NOMO-1 treated with dmso at 0.1 percent for 144 hours (cell line): ENCODE measurements around the gene SSU72.
A peak's percentile ranks its signal among the peaks of the same experiment; 100 is the strongest.
"Not testable (repeated sequence)": the region's sequence is repeated elsewhere in the genome, so short reads cannot be mapped to it uniquely, and the experiment has no call there.

Experiments
- DNase-seq: peaks from one replicate; lab custom pipeline; 2025; ENCODE audit not compliant: unreplicated experiment; lab: John Stamatoyannopoulos, UW

The SSU72 gene

DNA sequence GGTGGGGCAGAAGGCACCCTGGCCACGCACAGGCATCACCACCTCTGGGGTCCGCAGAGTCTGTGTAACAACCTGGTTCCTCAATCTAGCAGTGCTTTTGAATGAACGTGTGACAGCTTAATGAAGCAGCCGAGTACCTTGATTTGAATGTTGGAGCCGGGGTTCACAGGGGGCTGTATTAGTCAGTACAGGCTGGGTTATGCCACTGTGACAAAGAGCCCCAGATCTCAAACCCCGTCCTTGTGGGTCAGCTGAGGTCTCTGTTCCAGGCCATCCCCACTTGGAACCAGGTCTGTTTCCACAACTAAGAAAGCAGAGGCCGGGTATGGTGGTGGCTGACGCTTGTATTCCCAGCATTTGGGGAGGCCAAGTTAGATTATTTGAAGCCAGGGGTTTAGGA, 44.7 kb downstream of the SSU72 start:
- DNase-seq, result no peak

DNA sequence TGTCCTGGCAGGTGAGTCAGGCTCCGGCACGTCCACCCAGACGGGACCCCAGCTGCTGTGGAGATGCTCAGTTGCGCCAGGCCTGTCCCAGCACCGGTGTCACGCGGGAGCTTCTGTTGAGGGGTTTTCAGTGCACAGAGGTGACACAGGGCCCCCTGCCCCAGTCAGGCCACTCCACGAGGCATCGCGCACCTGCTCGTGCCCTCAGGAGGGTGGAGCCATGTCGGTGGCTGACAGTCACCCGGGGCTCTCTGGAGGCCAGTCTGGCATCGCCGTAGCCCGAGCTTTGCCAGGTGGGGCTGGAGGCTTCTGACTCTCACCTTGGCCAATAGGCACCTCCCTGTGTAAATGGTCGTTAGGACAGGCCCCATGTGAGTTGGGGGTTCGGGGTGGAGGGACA, 45.3 kb downstream of the SSU72 start:
- no peak for DNase-seq

DNA sequence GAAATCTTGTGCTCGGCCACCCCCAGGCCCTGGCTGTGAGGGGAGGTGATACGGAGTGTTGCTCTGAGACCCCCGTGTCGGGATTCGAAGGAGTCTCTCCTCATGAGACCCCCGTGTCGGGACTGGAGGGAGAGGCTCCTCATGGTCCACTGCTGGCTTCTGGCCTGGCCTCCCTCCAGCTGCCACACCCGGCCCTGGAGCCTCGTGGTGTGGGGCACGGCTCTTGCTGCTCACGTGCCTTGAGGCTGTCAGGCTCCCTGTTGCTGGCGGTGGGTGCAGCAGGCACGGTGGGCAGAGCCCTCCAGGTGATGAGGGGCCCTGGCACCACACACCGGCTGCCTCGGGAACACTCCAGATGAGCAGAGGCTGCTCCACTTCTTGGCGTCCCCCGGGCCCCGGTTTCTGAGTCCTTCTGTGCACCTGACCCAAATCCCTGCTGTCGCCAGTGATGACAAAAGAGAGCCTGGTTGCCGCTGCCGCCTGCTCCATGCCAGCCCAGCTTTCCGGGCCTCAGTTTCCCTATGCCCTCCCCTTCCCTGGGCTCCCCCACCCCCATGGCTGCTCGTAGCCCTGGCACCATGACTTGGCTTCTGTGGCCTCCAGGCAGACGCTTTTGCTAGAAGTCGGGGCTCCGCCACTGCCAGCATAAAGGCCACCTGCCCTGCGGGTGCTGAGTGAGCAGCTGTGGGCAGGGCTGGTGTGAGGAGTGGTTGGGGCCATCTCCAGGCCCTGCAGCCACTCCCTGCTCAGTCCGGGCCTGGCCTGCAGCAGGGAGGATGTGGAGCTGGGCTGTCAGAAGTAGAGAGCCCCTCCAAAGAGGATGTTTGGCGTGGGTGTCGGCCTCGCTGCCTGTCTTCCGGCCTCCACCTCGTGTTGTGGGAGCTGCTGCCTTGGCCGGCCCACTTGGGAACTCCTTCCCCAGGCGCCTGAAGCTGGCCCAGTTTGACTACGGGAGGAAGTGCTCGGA, 46.1 kb downstream of the SSU72 start:
- DNase-seq, result no peak

DNA sequence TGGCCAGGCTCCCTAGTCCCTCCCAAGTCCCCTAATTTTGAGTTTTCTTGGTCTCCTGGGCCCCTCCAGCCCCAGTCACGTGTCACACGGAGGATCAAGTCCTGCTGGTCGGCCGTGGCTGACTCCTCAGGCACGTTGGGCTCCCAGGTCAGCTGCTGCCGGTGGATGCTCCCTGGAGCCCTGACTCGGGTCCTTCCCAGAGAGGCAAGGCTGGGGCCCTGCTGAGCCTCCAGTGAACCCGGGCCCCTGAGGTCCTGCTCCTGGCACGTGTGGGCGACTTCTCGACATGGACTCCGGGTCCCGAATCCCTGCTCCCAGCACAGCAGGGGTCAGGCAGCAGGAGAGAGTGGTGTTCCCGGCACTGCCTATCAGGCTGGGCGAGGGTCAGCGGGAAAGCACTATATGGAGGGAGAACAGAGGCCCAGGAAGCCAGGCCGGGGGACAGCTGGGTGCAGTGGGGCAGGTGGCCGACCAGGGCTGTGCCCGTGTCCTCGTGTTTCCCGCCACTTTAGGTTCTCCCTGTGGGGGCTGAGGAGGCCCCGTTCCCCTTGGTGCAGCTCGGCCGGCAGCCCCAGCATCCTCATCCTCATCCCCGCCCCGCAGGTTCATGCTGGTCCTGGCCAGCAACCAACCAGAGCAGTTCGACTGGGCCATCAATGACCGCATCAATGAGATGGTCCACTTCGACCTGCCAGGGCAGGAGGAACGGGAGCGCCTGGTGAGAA, 47.4 kb downstream of the SSU72 start:
- no peak for DNase-seq

DNA sequence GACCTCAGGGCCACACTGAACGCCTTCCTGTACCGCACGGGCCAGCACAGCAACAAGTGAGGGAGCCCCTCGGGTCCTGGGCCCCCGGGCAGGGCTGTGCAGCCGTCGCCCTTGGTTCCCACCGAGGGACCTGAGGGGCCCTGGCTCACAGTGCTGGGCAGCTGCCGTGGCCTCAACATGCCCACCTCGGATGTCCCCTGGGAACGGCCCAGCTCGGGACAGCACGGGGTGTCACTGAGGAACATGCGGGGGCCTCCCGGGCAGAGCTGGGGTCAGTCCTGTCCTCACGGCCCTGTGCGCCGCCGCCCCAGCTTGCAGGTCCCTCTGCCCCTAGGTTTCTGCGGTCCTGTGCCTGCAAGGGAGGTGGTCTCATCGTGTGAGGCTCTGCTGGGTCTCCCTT, 48.2 kb downstream of the SSU72 start:
- DNase-seq, result not testable (repeated sequence)

DNA sequence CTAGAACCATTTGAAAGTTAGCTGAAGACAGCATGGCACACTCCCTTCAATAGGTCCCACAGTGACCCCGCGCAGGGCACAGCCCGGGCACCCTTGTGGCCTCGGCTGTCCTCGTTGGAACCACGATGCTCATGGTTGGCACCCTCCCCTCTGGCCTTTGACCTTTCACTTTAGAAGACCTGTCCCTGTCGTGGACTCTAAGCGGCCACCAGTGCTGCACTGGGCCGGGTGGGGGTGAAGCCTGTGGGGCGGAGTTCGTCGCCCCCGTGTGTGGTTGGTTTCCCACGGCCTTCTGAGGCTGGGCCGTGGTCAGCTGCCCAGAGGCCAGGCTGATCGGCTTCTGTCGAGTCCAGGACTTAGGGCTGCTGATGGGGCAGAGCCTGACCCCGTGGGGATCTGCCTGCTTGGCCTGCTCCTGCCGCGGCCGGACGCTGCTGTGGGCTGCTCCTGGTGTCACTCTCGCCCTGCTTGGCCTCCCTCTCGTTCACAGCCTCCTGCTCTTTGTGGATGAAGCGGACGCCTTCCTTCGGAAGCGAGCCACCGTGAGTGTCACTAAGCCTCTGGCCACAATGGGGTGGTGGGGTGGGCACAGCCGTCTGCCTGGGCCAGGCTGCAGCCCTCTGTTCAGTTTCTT, 49.8 kb downstream of the SSU72 start:
- DNase-seq, result not testable (repeated sequence)

DNA sequence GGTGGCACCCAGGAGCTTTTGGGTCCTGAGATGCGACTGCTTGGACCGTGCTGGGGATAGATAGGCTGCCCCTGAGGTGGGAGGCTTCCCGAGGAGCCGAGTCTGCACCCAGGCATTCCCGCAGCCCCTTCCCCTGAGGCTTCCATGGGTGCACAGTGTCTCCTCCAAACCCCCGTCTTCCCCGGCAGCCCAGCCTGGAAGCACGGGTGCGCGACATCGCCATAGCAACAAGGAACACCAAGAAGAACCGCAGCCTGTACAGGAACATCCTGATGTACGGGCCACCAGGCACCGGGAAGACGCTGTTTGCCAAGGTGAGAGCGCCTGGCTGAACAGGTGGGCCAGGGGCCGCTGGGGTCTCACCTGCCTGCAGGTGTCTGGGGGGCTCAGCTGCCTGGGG, 51.0 kb downstream of the SSU72 start:
- not testable (repeated sequence) for DNase-seq

DNA sequence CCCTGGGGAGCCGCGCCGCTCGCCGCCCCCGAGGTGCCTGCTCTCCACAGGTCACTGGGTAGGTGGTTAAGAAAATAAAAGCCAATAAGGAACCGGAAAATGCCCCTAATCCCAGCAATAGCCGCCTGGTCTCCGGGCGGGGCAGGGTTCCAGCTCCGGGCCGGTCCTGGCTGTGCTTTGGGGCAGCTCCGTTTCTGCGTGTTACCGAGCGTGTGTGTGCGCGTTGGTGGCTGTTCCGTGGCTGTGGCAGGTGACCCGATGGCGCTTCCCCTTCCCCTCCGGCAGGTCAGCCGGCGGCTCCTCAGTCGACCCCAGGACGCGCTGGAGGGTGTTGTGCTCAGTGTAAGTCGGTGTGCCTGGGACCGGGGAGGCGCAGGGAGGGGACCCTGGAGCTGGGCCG, 51.4 kb downstream of the SSU72 start:
- not testable (repeated sequence) for DNase-seq

DNA sequence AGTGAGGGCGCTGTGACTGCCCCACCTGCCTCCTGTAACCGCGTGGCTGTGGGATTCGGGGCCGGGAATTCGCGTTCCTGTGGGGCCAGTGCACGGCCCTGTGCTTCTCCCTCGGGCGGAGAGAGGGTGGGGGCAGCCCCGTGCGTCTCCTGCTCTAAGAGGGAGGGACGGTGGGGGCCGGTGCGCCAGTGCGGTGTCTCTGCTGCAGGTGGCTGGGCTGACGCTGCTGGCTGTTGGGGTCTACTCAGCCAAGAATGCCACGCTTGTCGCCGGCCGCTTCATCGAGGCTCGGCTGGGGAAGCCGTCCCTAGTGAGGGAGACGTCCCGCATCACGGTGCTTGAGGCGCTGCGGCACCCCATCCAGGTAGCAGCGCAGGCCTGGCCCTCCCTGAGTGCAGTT, 52.1 kb downstream of the SSU72 start:
- not testable (repeated sequence) for DNase-seq

DNA sequence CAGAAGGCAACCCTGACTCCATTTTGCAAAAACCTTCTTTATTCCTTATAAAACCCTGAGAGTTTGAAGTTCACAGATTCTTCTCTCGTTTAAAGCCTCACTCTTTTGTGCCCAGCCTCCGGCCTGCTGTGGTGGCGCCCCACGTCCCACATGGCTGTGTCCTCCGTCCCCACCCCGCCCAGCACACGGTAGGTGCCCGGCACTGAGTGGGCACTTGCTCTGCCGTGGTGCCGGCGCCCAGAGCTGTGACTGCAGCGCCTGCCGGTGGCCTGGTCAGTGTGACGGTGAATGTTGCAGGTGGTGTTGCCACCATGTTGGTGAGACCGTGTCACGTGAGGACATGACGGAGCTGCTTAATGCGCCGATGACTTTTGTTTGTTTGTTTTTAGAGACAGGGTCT, 53.3 kb downstream of the SSU72 start:
- DNase-seq, result no peak

DNA sequence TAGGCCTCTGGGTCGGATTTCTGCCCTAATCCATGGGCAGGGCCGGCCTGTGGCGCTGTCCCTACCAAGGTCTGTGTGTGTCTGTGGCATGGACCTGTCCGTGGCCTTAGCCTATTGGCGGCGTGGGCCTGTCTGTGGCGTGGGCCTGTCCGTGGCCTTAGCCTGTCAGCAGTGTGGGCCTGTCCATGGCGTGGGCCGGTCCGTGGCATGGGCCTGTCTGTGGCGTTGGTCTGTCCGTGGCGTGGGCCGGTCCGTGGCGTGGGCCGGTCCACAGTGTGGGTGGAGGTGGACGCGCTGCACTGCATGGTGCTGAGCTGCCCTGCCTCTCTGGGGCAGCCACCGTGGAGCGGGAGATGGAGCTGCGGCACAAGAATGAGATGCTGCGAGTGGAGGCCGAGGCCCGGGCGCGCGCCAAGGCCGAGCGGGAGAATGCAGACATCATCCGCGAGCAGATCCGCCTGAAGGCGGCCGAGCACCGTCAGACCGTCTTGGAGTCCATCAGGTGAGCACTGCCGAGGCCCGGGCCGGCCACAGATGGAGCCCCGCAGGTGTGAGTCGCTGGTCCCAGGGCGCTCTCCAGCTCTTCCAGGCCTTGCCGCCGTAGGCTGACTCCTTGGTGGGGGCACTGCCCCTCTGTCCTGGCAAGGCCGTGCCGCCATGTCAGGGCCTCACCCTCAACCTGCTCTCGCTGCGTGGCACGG, 54.7 kb downstream of the SSU72 start:
- DNase-seq, result not testable (repeated sequence)

DNA sequence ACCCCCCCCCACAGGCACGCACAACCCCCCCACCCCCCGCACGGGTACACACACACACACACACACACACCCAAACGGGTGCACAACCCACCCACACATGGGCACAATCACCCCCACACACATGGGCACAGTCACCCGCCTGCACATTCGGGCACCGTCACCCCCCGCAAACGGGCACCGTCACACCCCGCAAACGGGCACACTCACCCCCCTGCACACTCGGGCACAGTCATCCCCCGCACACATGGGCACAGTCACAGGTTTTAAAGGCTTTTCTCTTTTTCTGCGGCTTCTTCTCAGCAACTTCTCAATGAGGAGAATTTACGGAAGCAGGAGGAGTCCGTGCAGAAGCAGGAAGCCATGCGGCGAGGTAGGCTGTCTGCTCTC, 56.0 kb downstream of the SSU72 start:
- not testable (repeated sequence) for DNase-seq

DNA sequence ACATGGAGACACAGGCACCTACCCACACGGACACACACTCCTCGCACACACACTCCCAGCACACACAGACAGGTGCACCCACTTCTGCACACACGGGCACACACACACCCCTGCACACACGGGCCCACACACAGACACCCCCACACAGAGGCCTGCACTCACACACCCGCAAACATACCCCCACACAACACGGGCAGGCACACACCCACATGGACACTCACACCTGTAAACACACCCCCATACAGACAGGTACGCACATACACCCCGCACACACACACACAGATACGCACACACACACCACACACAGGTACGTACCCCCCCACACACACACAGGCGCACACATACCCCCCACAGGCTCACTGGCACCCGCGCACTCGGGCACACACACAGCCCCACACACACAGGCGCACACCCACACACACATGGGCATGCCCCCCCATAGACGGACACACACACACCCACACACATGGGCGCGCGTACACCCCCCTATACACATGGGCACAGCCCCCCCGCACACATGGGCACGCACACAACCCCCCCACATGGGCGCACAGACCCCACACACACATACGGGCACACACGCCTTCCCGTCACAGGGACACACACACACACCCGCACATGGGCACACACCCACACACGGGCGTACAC, 56.6 kb downstream of the SSU72 start:
- no peak for DNase-seq

DNA sequence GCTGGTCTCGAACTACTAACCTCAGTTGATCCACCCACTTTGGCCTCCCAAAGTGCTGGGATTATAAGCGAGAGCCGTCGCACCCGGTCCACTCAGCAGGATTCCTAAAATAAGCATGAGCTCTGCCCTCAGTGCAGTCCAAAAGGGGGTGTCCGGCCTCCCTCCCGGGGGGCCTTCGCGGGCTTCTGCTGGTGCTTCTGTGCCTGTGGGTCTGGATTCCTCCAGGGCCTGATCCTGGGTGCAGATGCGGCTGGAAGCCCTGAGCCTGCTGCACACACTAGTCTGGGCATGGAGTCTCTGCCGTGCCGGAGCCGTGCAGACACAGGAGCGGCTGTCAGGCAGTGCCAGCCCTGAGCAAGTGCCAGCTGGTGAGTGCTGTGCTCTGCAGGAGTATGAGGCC, 57.7 kb downstream of the SSU72 start:
- not testable (repeated sequence) for DNase-seq

DNA sequence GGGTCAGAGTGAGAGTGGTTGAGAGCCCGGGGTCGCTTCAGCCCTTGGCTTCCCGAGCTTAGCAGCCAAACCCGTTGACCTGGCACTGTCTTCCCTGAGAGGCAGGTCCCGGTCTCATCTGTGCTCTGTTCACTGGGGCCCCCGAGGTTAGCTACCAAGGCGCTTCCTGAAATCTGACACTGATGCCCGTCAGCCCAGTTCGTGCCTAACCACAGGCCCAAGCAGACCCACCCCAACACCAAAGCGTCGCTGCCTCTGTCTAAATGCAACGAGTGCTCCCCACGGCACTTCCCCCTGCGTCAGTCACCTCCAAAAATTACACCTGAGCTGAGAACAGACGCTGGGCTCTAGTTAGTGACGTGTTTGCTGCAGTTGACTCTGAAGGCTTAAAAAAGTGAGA, 60.3 kb downstream of the SSU72 start:
- DNase-seq, result not testable (repeated sequence)

DNA sequence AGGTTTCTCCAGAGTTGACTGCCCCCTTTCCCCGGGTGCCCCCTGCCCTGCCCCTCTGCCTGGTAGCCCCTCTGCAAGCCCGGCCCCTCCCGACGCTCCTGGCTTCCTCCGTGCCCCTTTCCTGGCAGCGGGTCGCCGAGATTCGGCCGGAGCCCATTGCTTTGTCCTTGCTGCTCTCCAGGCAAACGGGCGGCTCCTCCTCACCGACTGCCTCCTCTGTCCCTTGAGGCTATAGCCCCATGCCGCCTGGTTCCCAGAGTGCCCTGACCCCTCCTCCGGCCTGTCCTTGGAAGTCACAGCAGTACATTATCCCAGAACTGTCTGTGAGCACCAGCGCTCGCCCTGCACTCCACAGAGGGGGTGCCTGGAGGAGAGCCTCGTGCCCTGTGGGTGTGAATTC, 61.0 kb downstream of the SSU72 start:
- not testable (repeated sequence) for DNase-seq

DNA sequence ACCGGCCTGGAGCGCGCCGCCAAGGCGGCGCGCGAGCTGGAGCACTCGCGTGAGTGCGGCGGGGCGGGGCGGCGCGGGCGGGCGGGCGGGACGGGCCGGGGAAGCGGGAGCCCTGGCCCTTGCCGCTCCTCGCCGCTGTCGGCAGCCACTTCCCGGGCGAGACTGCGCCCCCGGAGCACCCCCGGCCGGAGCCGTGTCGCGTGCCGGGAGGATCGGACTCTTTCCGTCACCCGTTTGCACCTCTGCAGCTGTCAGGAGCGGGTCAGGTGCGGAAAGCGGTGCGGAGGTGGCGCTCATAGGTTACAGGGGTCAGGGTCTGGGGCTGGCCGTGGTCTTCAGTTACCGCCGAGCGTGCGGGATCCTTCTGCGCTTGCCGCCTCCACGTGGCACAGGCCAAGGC, 62.2 kb downstream of the SSU72 start:
- not testable (repeated sequence) for DNase-seq

DNA sequence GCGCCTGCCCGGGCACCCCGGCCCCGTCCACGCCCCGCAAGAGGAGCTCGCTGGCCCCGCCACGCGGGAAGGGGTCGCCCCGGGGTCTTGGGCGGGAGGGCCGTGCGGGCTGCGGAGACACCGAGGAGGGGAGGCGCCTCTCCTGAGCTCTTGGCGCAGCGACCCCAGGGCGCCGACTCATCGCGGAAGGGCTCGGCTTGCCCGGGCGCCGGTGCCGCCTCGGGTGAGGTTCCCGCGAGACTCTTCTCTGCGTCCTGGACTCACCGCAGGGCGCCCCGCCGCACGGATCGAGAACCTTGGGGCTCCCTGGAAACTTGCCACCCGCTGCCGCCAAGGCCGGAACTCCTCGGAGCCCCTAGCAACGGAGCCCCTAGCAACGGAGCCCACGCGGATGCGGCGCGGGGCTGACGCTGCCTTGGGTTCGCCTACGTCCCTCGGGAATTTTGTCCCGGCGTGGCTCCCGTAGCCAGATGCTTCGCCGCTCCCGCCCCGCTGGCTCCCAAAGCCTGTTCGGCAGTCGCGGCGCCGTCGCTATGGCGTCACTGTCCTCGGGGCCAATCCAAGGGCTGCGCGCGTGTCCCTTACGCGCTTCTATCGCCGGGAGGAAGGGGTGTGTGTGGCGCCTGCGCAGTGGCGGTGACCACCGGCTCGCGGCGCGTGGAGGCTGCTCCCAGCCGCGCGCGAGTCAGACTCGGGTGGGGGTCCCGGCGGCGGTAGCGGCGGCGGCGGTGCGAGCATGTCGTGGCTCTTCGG, 63.0 kb downstream of the SSU72 start, which contains the start of gene ATAD3A:
ATAD3A (plus strand) TSS at position 630 of the 753 bp plus-strand sequence; CDS start at position 737, 107 bp downstream.
- DNase-seq, result peak; percentile 90

DNA sequence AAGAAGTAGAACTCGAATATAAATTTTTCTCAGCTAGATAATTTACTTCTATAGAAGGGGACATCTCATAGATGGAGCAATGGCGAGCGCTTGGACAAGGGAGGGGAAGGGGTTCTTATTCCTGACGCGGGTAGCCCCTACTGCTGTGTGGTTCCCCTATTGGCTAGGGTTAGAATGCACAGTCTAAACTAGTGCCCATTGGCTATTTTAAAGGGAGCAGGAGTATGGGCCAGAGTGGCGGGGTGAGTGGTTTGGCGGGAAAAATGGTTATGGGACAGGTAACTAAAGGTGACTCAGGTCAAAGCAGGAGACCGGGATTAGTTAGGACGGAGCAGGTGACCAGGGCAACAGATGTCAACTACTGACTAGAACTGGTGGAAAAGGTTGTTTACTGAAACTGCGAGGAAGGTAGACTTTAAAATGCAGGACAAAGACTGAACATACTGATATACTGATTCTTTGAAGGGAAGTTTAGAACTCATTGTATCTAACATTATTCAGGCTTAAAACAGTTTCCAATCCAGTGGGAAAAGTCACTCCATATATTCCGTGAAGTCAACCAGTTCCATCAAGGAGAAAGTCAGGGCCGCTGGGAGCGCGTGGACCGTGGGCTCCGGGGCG, 63.6 kb downstream of the SSU72 start:
- DNase-seq, result no peak
